ENCODE measurements around the gene NSMF.

DNA sequence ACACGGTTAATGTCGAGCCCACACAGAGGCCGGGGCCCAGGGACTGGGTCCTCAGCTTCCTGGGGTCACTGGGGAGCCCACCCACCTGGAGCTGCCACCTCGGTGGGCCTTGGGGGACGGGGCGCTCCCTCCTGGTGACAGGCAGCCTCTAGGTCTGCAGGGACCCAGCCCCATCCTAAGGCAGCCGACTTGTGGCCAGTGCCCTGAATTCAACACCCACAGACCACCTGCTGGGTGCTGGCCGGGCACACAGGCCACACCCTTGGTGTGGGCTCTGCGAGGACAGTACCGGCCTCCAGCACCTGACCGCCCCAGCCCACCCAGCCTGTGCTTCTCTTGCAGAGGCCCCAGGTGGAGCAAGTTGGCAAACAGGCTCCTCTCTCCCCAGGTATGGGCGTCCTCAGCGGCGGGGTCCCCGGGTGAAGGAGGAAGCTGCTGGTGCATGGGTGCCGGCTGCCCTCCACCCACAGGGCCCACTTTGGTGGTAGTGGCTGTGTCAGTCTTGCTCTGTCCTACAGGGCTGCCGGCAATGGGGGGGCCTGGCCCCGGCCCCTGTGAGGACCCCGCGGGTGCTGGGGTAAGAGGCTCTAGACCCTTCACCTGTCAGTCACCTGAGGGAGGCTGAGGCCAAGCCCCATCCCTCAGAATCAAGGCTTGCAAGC is 26.3 kb downstream of the NSMF start:
- TF ChIP-seq CTCF (IDR thresholded peaks at IDR 0.05; ENCODE audit: extremely low read depth in 1 of 2, insufficient read depth in 1 of 2, low read depth in 1 of 2, low read length in 2 of 2) = no peak
- no peak for TF ChIP-seq POLR2A (IDR thresholded peaks at IDR 0.05; ENCODE audit: low read depth, low read length)
- TF ChIP-seq EZH2 (IDR thresholded peaks at IDR 0.05; ENCODE audit: borderline replicate concordance, low read depth, low read length, severe bottlenecking) = no peak
